ENCODE measurements around the gene COL18A1.
A peak's percentile ranks its signal among the peaks of the same experiment; 100 is the strongest.

Gene COL18A1

GRCh38 chr21:45506836-45507522 is 102.0 kb downstream of the COL18A1 start:
- no peak overlapping the region for H3K27ac ChIP-seq

GRCh38 chr21:45507523-45507875 is 102.5 kb downstream of the COL18A1 start:
- H3K27ac ChIP-seq, result no peak overlapping the region
- no peak overlapping the region for H3K4me3 ChIP-seq

More at GRCh38 chr21:45506836-45507522, 102.0 kb downstream of the COL18A1 start:
- H3K4me3 ChIP-seq, result no peak overlapping the region

GRCh38 chr21:45507888-45508508 is 103.0 kb downstream of the COL18A1 start:
- no peak overlapping the region for H3K4me3 ChIP-seq
- no peak overlapping the region for H3K27ac ChIP-seq

- Histone ChIP-seq H3K27ac (no peak overlapping the region), H3K4me3 (no peak overlapping the region)
Measured at GRCh38 chr21:45508607-45509565, 103.9 kb downstream of the COL18A1 start.

GRCh38 chr21:45509566-45510465 is 104.9 kb downstream of the COL18A1 start:
- Histone ChIP-seq H3K27ac (no peak overlapping the region), H3K4me3 (no peak overlapping the region)

- Histone ChIP-seq H3K27ac (no peak overlapping the region), H3K4me3 (no peak overlapping the region)
Measured at GRCh38 chr21:45510466-45510955, 105.5 kb downstream of the COL18A1 start.

- H3K4me3 ChIP-seq, result no peak overlapping the region
- H3K27ac ChIP-seq, result no peak overlapping the region
Measured at GRCh38 chr21:45511007-45511406, 106.0 kb downstream of the COL18A1 start.

- Histone ChIP-seq H3K27ac (no peak overlapping the region), H3K4me3 (no peak overlapping the region)
Measured at GRCh38 chr21:45511661-45512431, 106.9 kb downstream of the COL18A1 start.

- Histone ChIP-seq H3K27ac (no peak overlapping the region), H3K4me3 (no peak overlapping the region)
Measured at GRCh38 chr21:45512626-45513002, 107.6 kb downstream of the COL18A1 start.

GRCh38 chr21:45513003-45513717 is 108.2 kb downstream of the COL18A1 start:
- Histone ChIP-seq H3K4me3 (no peak overlapping the region), H3K27ac (no peak overlapping the region)

GRCh38 chr21:45513741-45514310 is 108.9 kb downstream of the COL18A1 start:
- no peak overlapping the region for H3K4me3 ChIP-seq
- H3K27ac ChIP-seq, result no peak overlapping the region

- Histone ChIP-seq H3K27ac (no peak overlapping the region), H3K4me3 (no peak overlapping the region)
Measured at GRCh38 chr21:45514311-45515021, 109.5 kb downstream of the COL18A1 start.

- no peak overlapping the region for H3K27ac ChIP-seq
- H3K4me3 ChIP-seq, result no peak overlapping the region
Measured at GRCh38 chr21:45515241-45516061, 110.5 kb downstream of the COL18A1 start.

- no peak overlapping the region for H3K4me3 ChIP-seq
- no peak overlapping the region for H3K27ac ChIP-seq
Measured at GRCh38 chr21:45516071-45516670, 111.2 kb downstream of the COL18A1 start.

GRCh38 chr21:45516671-45517151 is 111.7 kb downstream of the COL18A1 start:
- peak overlapping the region in 1 of 21 experiments; percentile 55 for H3K27ac ChIP-seq
- no peak overlapping the region for H3K4me3 ChIP-seq

Data from skin epidermis (tissue), 12 donors.